H54 (cell line): ENCODE measurements around the gene SHISA6.
"Not testable (repeated sequence)": the region's sequence is repeated elsewhere in the genome, so short reads cannot be mapped to it uniquely, and the experiment has no call there.

Experiments used
- DNase-seq: peaks from one replicate; pipeline ENCODE4 v3.0.0; 2011; ENCODE audit warnings: low spot score, mixed read lengths; ENCODE audit not compliant: insufficient read length
- FAIRE-seq: peaks from 3 replicates; lab custom pipeline; 2011; peaks lifted over from hg19 to GRCh38; lab: Jason Lieb, UNC
- POLR2A ChIP-seq: IDR thresholded peaks from 2 replicates; pipeline ENCODE4 v1.6.1; 2011; ENCODE audit warnings: low read depth, mild to moderate bottlenecking, low read length

The SHISA6 gene

GRCh38 chr17:11302401-11303186 lies 61.6 kb downstream of the SHISA6 start:
- FAIRE-seq (no peak), DNase-seq (no peak)
- no peak for TF ChIP-seq POLR2A

DNA sequence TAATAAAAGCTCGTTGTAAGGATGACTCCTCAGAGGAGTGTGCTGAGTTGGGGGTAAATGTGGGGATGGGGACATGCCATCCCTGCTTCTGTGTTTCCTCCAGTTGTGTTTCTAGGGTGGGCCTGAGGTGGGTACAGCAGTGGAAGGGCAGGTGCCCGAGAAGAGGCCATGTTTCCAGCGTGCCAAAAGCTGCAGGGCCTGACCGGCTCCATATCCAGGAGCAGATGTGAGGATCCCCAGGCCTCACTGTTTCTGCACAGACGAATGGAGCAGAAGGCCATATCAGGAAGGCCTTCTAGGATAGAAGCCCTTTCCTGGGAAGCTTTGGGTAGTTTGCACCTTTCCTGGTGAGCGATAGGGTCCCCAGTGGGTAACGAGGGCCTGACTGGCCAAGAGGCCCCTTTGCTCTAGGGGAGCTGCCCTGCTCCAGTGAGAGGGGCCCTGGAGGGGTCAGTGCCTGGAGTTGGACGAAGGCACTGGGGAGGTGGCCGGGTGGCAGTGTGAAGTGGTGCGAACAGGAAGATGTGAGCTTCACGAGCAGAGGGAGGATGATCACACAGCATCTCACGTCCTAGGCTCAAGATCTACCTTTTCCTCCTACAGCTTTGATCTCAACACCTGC lies 62.9 kb downstream of the SHISA6 start:
- no peak for TF ChIP-seq POLR2A
- no peak for DNase-seq
- FAIRE-seq: no peak

DNA sequence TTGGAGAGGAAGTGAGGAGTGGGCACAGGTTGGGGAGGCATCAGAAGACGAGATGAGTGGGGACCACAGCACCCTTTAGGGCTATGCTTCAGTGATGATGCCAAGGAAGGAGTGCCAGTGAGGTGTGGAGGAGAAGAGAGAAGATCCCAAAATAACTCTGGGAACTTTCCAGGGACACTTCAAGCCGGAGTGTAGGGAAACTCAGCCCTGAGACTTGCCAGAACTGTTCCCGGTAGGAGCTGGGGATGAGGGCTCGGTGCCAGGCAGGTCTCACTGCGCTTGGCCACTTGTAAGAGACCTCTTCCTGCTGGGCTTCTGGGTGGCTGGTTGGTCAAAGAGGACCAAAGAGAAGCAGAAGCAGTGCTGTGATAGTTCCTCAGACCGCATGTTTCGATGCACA lies 63.6 kb downstream of the SHISA6 start:
- TF ChIP-seq POLR2A: no peak
- FAIRE-seq (no peak), DNase-seq (no peak)

GRCh38 chr17:11305524-11305923 lies 64.5 kb downstream of the SHISA6 start:
- FAIRE-seq (no peak), DNase-seq (no peak)
- no peak for TF ChIP-seq POLR2A

- DNase-seq (no peak), FAIRE-seq (no peak)
- no peak for TF ChIP-seq POLR2A
Measured at GRCh38 chr17:11308531-11308930, 67.5 kb downstream of the SHISA6 start.

- no peak for FAIRE-seq
- no peak for TF ChIP-seq POLR2A
- DNase-seq: no peak
Measured at GRCh38 chr17:11309033-11309432, 68.0 kb downstream of the SHISA6 start.

GRCh38 chr17:11309850-11310249 lies 68.8 kb downstream of the SHISA6 start:
- DNase-seq (no peak), FAIRE-seq (no peak)
- no peak for TF ChIP-seq POLR2A

DNA sequence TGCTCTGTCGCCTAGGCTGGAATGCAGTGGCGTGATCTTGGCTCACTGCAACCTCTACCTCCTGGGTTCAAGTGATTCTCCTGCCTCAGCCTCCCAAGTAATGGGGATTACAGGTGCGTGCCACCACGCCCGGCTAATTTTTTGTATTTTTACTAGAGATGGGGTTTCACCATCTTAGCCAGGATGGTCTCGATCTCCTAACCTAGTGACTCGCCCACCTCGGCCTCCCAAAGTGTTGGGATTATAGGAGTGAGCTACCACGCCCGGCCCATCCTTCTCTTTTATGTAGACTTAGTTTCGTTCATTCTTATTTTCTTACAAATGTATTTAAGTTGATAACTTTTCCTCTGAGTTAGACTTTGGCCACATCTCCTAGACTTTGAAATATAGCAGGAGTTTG lies 75.4 kb downstream of the SHISA6 start:
- not testable (repeated sequence) for DNase-seq, FAIRE-seq

GRCh38 chr17:11318207-11318606 lies 77.2 kb downstream of the SHISA6 start:
- no peak for TF ChIP-seq POLR2A
- no peak for DNase-seq
- FAIRE-seq: no peak

GRCh38 chr17:11319894-11320293 lies 78.9 kb downstream of the SHISA6 start:
- TF ChIP-seq POLR2A: no peak
- DNase-seq: no peak
- no peak for FAIRE-seq

GRCh38 chr17:11324021-11324420 lies 83.0 kb downstream of the SHISA6 start:
- no peak for DNase-seq
- no peak for TF ChIP-seq POLR2A
- FAIRE-seq: no peak

- FAIRE-seq (no peak), DNase-seq (no peak)
- TF ChIP-seq POLR2A: no peak
Measured at GRCh38 chr17:11324846-11325420, 83.9 kb downstream of the SHISA6 start.

DNA sequence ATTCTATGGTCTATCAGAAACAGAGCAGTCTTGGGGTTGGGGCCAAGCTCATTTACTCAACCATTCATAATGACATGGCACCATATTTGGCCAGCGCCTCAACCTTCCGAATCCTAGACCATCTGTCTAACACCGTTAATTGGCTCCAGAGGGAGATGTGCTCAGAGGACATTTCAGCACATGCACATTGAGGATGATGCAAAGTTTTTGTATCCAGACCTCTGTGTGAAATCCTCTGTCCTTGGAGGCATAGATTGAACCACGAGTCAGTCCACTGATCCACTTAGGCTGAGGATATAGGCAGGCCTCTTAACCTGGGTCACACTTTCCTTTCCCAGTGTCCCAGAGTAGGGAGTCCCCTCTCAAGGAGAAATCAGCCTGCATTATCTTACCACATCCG lies 85.5 kb downstream of the SHISA6 start:
- FAIRE-seq: no peak

GRCh38 chr17:11328770-11329169 lies 87.8 kb downstream of the SHISA6 start:
- DNase-seq: no peak
- FAIRE-seq: no peak
- TF ChIP-seq POLR2A: no peak

More for the DNA sequence above, 85.5 kb downstream of the SHISA6 start:
- no peak for TF ChIP-seq POLR2A
- DNase-seq: no peak
